HepG2 (cell line): ENCODE measurements around the gene DSCAML1. TPM values are rescaled to one million over a fixed set of nuclear protein-coding genes. Genes with fewer than 3 reads are reported as not detected.

Experiments used
- ATAC-seq: fragments of 200-7000 bp; cut with Tn5 transposase; 3 replicates; pipeline ENCODE4 v1.9.1; 2020; ENCODE audit warnings: mild to moderate bottlenecking, moderate library complexity
- BruUV-seq: library from RNA; stranded (reverse); fragments of 400-500 nt; replicated peaks from 2 replicates; lab custom pipeline; 2021; lab: Mats Ljungman, UMichigan
- CTCF ChIA-PET: fragments of 300-600 bp; formaldehyde crosslinking; extraction: SDS; loops from one replicate; lab custom pipeline; 2021; ENCODE audit warnings: low total read pairs, inconsistent platforms, low intra/inter-chr PET ratio; lab: Yijun Ruan, JAX
- POLR2A ChIA-PET: fragments of 350-600 bp; sonication (Branson Sonifier 250); formaldehyde crosslinking; loops from one replicate; lab custom pipeline; 2020; ENCODE audit warnings: antibody characterized with exemption, inconsistent platforms; lab: Yijun Ruan, JAX
- DNase-seq: peaks from one replicate; pipeline ENCODE4 v3.0.0-alpha.2; 2015; ENCODE audit warnings: low spot score
- FAIRE-seq: peaks from 3 replicates; lab custom pipeline; 2011; peaks lifted over from hg19 to GRCh38; lab: Jason Lieb, UNC
- H2AFZ ChIP-seq: one replicate; pipeline ENCODE4 v1.6.1; 2011; ENCODE audit warnings: low read length, inconsistent platforms
- H3K27ac ChIP-seq: fragments of 300-600 bp; 3 replicates; pipeline ENCODE4 v1.8.0; 2011; ENCODE audit warnings: mixed run types, mild to moderate bottlenecking, mixed read lengths, low read length, inconsistent platforms; ENCODE audit not compliant: insufficient read depth; ENCODE audit errors: extremely low read length
- H3K27me3 ChIP-seq, 2 experiments: fragments of 200-600 bp in 1 of 2; 2 replicates in 1 of 2; 3 replicates in 1 of 2; pipeline versions ENCODE4 v1.6.0 to v1.8.0; 2011; ENCODE audit warnings: low read length in 2 of 2, mild to moderate bottlenecking in 2 of 2, moderate library complexity in 2 of 2, inconsistent platforms in 1 of 2; ENCODE audit not compliant: insufficient read depth in 2 of 2, control insufficient read depth in 1 of 2
- H3K36me3 ChIP-seq, 2 experiments: fragments of 200-600 bp in 1 of 2; replicated peaks in 1 of 2; 2 replicates in 1 of 2; 3 replicates in 1 of 2; pipeline versions ENCODE4 v1.5.1 to v1.8.0; 2011; ENCODE audit warnings: low read length in 2 of 2, inconsistent platforms in 1 of 2; ENCODE audit not compliant: insufficient read depth in 2 of 2, control insufficient read depth in 1 of 2
- H3K4me1 ChIP-seq: 2 replicates; pipeline ENCODE4 v1.5.1; 2012; ENCODE audit warnings: low read length, inconsistent platforms; ENCODE audit not compliant: insufficient read depth
- H3K4me2 ChIP-seq: 2 replicates; pipeline ENCODE4 v1.6.0; 2011; ENCODE audit warnings: low read depth, low read length, inconsistent platforms
- H3K4me3 ChIP-seq, 3 experiments: fragments of 200-600 bp in 1 of 3; sonication (generic), shearing (Covaris generic) in 1 of 3; replicated peaks in 1 of 3; 2 replicates each; pipeline ENCODE4 v1.5.1; 2011 to 2016; ENCODE audit warnings: low read length in 3 of 3, inconsistent platforms in 2 of 3, low read depth in 2 of 3, mild to moderate bottlenecking in 2 of 3, control low read depth in 1 of 3, mixed read lengths in 1 of 3; ENCODE audit not compliant: insufficient read depth in 1 of 3
- H3K79me2 ChIP-seq: one replicate; pipeline ENCODE4 v1.6.1; 2011; ENCODE audit warnings: low read length, inconsistent platforms; ENCODE audit not compliant: insufficient read depth
- H3K9ac ChIP-seq: 2 replicates; pipeline ENCODE4 v1.6.0; 2011; ENCODE audit warnings: mild to moderate bottlenecking, low read depth, low read length, inconsistent platforms; ENCODE audit not compliant: insufficient read depth
- H3K9me3 ChIP-seq: 2 replicates; pipeline ENCODE4 v1.5.1; 2012; ENCODE audit warnings: mild to moderate bottlenecking, low read length
- H4K20me1 ChIP-seq: 2 replicates; pipeline ENCODE4 v1.6.0; 2011; ENCODE audit warnings: inconsistent platforms, mild to moderate bottlenecking, low read length, moderate library complexity; ENCODE audit not compliant: insufficient read depth
- EP300 ChIP-seq, 3 experiments: sonication (generic) in 1 of 3; formaldehyde crosslinking in 1 of 3; IDR thresholded peaks; 2 replicates each; pipeline versions ENCODE4 v1.5.1 to v1.6.1; 2011 to 2020; ENCODE audit warnings: low read depth in 2 of 3, low read length in 2 of 3, borderline replicate concordance in 1 of 3, improper control_type of control experiment in 1 of 3, mild to moderate bottlenecking in 1 of 3, missing genetic modification reagents in 1 of 3, moderate library complexity in 1 of 3
- FOXK2 ChIP-seq: fragments of 450-650 bp; IDR thresholded peaks from 2 replicates; pipeline ENCODE4 v1.6.1; 2016
- GATAD2A ChIP-seq: IDR thresholded peaks from 2 replicates; pipeline ENCODE4 v1.6.1; 2016
- HDAC1 ChIP-seq: sonication (generic); formaldehyde crosslinking; IDR thresholded peaks from 2 replicates; pipeline ENCODE4 v1.5.1; 2020; ENCODE audit warnings: mild to moderate bottlenecking, missing genetic modification reagents
- IKZF1 ChIP-seq: fragments of 450-650 bp; IDR thresholded peaks from 2 replicates; pipeline ENCODE4 v1.7.1; 2016
- SATB2 ChIP-seq: sonication (generic); formaldehyde crosslinking; IDR thresholded peaks from 2 replicates; pipeline ENCODE4 v1.5.0; 2020; ENCODE audit warnings: missing genetic modification reagents
- SMYD3 ChIP-seq: sonication (generic); formaldehyde crosslinking; IDR thresholded peaks from 2 replicates; pipeline ENCODE4 v1.8.1; 2023; ENCODE audit warnings: mild to moderate bottlenecking, missing genetic modification reagents
- ZBTB42 ChIP-seq: sonication (generic); formaldehyde crosslinking; IDR thresholded peaks from 2 replicates; pipeline ENCODE4 v1.5.0; 2020; ENCODE audit warnings: mild to moderate bottlenecking, missing genetic modification reagents
- ZFP41 ChIP-seq: sonication (generic); formaldehyde crosslinking; IDR thresholded peaks from 2 replicates; pipeline ENCODE4 v1.4.0; 2020; ENCODE audit warnings: mild to moderate bottlenecking, missing genetic modification reagents, borderline replicate concordance
- ZIK1 ChIP-seq: sonication (generic); formaldehyde crosslinking; IDR thresholded peaks from 2 replicates; pipeline ENCODE4 v1.5.0; 2020; ENCODE audit warnings: mild to moderate bottlenecking, low read depth, missing genetic modification reagents, borderline replicate concordance
- WGBS: methylation state at CpG from one replicate; pipeline ENCODE4 v1.1.6; 2017; ENCODE audit warnings: low lambda C conversion rate; 5-methylcytosine and 5-hydroxymethylcytosine counted together
- in situ Hi-C: cut with HindIII; loops from 2 replicates; pipeline ENCODE4 v1.10.0; 2017; ENCODE audit warnings: low pct_unique_long_range_greater_than_20kb; ENCODE audit not compliant: extremely low pct_ligation_motif_present
- intact Hi-C: fragments of 100-400 bp; cut with micrococcal nuclease; formaldehyde crosslinking; loops from one replicate; pipeline ENCODE4 v1.10.0; 2022; ENCODE audit not compliant: unreplicated experiment
- polyA plus RNA-seq, 8 experiments: library from polyadenylated mRNA; depleted of rRNA in 3 of 8; stranded (reverse) in 7 of 8; unstranded in 1 of 8; fragments of >200 nt; fragmentation: Illumina TruSeq in 4 of 8; extraction: Trizol in 4 of 8; gene quantifications; 2 replicates each; pipeline versions ENCODE4 v1.2.1 to v1.2.3, GENCODE V29; 2011 to 2016; ENCODE audit warnings: low read depth in 4 of 8, missing spikeins in 1 of 8, mixed read lengths in 1 of 8; ENCODE audit not compliant: insufficient read depth in 1 of 8
- total RNA-seq, 5 experiments: library from RNA; depleted of rRNA; stranded (reverse); fragments of >200 nt; fragmentation: Illumina TruSeq; extraction: Trizol; gene quantifications; 2 replicates each; pipeline ENCODE4 v1.2.3, GENCODE V29; 2016; ENCODE audit warnings: low read depth in 1 of 5
- TF ChIP-seq, protein P1 (sequence below): sonication (generic); formaldehyde crosslinking; IDR thresholded peaks from 2 replicates; pipeline ENCODE4 v1.4.0; 2020; ENCODE audit warnings: missing genetic modification reagents, borderline replicate concordance
- TF ChIP-seq, protein P2 (sequence below): sonication (generic); formaldehyde crosslinking; IDR thresholded peaks from 2 replicates; pipeline ENCODE4 v1.5.0; 2020; ENCODE audit warnings: missing genetic modification reagents
- TF ChIP-seq, protein P3 (sequence below): sonication (generic); formaldehyde crosslinking; IDR thresholded peaks from 2 replicates; pipeline ENCODE4 v1.4.0; 2020; ENCODE audit warnings: missing genetic modification reagents

The DSCAML1 gene
- total and polyA plus RNA-seq, 2 of the 13 experiments (the other 11 are each of a cell fraction or from before 2014, with no cell fraction given): 0.29 to 0.40 TPM

DNA sequence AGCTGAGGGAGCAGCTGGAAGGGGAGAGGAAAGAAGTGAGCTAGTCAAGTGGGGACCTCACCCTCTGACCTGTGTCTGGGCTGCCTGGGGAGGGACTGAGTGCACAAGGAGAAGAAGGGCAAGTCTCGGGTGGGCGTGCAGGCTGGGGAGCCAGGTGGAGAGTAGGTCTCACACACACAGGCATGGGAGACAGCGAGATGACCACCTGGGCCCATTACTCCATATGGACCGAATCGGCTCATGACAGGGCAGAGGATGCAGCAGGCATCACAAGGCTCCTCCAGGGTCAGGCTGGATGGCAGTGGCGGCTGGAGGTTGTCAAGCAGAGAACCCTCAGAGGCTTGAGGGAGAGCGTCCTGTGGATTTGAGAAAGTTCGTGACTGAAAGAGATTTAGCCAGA, 405.8 kb downstream of the DSCAML1 start:
- H3K9ac ChIP-seq: no peak overlapping the region
- no peak overlapping the region for H2AFZ ChIP-seq
- H4K20me1 ChIP-seq: no peaks in the 10 kb centered on the region
- no peaks in the 10 kb centered on the region for H3K9me3 ChIP-seq
- ATAC-seq (no peak), DNase-seq (no peak), FAIRE-seq (no peak)
- ChIA-PET POLR2A (no interaction called here), CTCF (no interaction called here)
- intact Hi-C loops (no loop called here), in situ Hi-C loops (no loop called here)
- no peak overlapping the region for H3K27ac ChIP-seq
- TF ChIP-seq IKZF1: no peak
- TF ChIP-seq, protein P1, sequence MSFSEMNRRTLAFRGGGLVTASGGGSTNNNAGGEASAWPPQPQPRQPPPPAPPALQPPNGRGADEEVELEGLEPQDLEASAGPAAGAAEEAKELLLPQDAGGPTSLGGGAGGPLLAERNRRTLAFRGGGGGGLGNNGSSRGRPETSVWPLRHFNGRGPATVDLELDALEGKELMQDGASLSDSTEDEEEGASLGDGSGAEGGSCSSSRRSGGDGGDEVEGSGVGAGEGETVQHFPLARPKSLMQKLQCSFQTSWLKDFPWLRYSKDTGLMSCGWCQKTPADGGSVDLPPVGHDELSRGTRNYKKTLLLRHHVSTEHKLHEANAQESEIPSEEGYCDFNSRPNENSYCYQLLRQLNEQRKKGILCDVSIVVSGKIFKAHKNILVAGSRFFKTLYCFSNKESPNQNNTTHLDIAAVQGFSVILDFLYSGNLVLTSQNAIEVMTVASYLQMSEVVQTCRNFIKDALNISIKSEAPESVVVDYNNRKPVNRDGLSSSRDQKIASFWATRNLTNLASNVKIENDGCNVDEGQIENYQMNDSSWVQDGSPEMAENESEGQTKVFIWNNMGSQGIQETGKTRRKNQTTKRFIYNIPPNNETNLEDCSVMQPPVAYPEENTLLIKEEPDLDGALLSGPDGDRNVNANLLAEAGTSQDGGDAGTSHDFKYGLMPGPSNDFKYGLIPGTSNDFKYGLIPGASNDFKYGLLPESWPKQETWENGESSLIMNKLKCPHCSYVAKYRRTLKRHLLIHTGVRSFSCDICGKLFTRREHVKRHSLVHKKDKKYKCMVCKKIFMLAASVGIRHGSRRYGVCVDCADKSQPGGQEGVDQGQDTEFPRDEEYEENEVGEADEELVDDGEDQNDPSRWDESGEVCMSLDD (CRISPR knock-in tag): no peak
- no peak for TF ChIP-seq ZFP41 (CRISPR knock-in tag)
- no peak for TF ChIP-seq EP300 (IDR thresholded peaks at IDR 0.05; ENCODE audit: low read depth in 2 of 2, low read length in 2 of 2)
- TF ChIP-seq EP300 (CRISPR knock-in tag; IDR thresholded peaks at IDR 0.05; ENCODE audit: borderline replicate concordance): no peak
- no peaks in the 10 kb centered on the region for H3K79me2 ChIP-seq
- WGBS: 92% methylated on average over 8 of the region's 8 CpGs
- no peaks in the 10 kb centered on the region for H3K27me3 ChIP-seq
- H3K4me3 ChIP-seq: no peak overlapping the region
- no peak overlapping the region for H3K4me2 ChIP-seq
- BruUV-seq: no TSS peak
- H3K4me1 ChIP-seq: 0 out of 2 replicates have a peak, but pooled peaks cover 6% of the 10 kb centered on the region
- H3K36me3 ChIP-seq: peaks cover 25 to 52% of the 10 kb centered on the region in 2 experiments

DNA sequence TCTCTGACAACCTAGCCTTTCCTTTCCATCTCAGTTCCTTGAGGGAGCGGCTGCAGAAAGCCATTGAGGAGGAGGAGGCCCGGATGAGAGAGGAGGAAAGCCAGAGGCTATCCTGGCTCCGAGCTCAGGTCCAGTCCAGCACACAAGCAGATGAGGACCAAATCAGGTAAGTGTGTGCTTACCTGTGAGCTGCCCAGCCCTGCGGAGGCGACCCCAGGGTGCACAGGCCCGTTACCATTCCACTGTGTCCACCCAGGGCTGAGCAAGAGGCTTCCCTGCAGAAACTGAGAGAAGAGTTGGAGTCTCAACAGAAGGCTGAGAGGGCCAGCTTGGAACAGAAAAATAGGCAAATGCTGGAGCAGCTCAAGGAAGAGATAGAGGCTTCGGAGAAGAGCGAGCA, 406.3 kb downstream of the DSCAML1 start:
- Histone ChIP-seq H3K4me2 (no peak overlapping the region), H2AFZ (no peak overlapping the region), H3K27ac (no peak overlapping the region), H3K27me3 (no peaks in the 10 kb centered on the region), H4K20me1 (no peaks in the 10 kb centered on the region), H3K36me3 (peaks cover 25 to 54% of the 10 kb centered on the region in 2 experiments), H3K79me2 (no peaks in the 10 kb centered on the region), H3K4me1 (0 out of 2 replicates have a peak, but pooled peaks cover 6% of the 10 kb centered on the region), H3K4me3 (no peak overlapping the region), H3K9me3 (no peaks in the 10 kb centered on the region), H3K9ac (no peak overlapping the region)
- ATAC-seq: no peak
- 89% methylated on average over 8 of the region's 8 CpGs for WGBS
- FAIRE-seq: no peak
- BruUV-seq: no TSS peak
- intact Hi-C loops (no loop called here), in situ Hi-C loops (no loop called here)
- ChIA-PET POLR2A (no interaction called here), CTCF (no interaction called here)
- no peak for DNase-seq
- TF ChIP-seq SATB2: no peak
- TF ChIP-seq SMYD3 (CRISPR knock-in tag): no peak
- TF ChIP-seq, protein P2, sequence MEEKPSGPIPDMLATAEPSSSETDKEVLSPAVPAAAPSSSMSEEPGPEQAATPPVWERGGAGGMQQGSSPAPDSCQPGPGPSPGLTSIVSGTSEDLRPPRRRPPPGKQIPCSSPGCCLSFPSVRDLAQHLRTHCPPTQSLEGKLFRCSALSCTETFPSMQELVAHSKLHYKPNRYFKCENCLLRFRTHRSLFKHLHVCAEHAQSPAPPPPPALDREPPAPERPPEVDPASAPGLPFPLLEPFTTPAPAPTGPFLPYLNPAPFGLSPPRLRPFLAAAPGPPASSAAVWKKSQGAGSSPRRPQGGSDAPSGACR (CRISPR knock-in tag): no peak
- TF ChIP-seq GATAD2A (CRISPR knock-in tag): no peak
- TF ChIP-seq FOXK2: no peak
- no peak for TF ChIP-seq HDAC1
- TF ChIP-seq ZIK1 (CRISPR knock-in tag): no peak
- TF ChIP-seq, protein P3, sequence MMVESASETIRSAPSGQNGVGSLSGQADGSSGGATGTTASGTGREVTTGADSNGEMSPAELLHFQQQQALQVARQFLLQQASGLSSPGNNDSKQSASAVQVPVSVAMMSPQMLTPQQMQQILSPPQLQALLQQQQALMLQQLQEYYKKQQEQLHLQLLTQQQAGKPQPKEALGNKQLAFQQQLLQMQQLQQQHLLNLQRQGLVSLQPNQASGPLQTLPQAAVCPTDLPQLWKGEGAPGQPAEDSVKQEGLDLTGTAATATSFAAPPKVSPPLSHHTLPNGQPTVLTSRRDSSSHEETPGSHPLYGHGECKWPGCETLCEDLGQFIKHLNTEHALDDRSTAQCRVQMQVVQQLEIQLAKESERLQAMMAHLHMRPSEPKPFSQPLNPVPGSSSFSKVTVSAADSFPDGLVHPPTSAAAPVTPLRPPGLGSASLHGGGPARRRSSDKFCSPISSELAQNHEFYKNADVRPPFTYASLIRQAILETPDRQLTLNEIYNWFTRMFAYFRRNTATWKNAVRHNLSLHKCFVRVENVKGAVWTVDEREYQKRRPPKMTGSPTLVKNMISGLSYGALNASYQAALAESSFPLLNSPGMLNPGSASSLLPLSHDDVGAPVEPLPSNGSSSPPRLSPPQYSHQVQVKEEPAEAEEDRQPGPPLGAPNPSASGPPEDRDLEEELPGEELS: no peak
- no peak for TF ChIP-seq ZBTB42 (CRISPR knock-in tag)
